Stimulated activated naive CD8-positive, alpha-beta T cell treated with anti-CD3 and anti-CD28 coated beads, Interleukin-15, Interleukin-2, amounts not matched to agents 100 ng/mL and 50 ng/mL, for 24 hours (primary cell): Measurements from ENCODE around the gene MAGI2.

Experiments
- H3K27ac Mint-ChIP-seq: one replicate; pipeline ENCODE4 v1.8.0; 2021; ENCODE audit warnings: mild to moderate bottlenecking, mixed read lengths
- H3K27me3 Mint-ChIP-seq: one replicate; pipeline ENCODE4 v1.8.0; 2021; ENCODE audit warnings: mixed read lengths
- H3K36me3 Mint-ChIP-seq: one replicate; pipeline ENCODE4 v1.8.0; 2021; ENCODE audit warnings: low read depth, mixed read lengths
- H3K4me1 Mint-ChIP-seq: one replicate; pipeline ENCODE4 v1.8.0; 2021; ENCODE audit warnings: low read depth, mixed read lengths
- H3K4me3 Mint-ChIP-seq: one replicate; pipeline ENCODE4 v1.8.0; 2021; ENCODE audit warnings: mild to moderate bottlenecking, mixed read lengths
- H3K9me3 Mint-ChIP-seq: one replicate; pipeline ENCODE4 v1.8.0; 2021; ENCODE audit warnings: mixed read lengths

Gene MAGI2

DNA sequence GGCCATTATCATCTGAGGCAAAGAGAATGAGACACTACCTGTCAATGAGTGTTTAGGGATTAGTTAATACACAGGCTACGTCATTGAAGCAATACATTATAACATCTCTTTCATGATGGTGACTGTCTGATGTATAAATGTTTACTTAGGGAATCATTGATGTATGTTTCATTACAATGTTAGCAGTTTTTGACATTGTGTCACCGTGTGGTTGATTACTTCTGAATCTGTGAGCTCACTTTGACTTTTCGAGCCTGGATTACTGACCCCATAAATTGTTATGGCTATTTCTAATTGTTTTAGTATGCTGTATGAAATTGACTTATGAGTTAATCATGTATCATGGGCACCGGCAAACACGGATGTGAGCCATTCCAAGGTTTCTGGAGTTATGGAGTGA, 494.0 kb downstream of the MAGI2 start:
- Mint-ChIP-seq H3K27me3 (no peaks in the 10 kb centered on the region), H3K27ac (no peak overlapping the region), H3K36me3 (no peaks in the 10 kb centered on the region)

DNA sequence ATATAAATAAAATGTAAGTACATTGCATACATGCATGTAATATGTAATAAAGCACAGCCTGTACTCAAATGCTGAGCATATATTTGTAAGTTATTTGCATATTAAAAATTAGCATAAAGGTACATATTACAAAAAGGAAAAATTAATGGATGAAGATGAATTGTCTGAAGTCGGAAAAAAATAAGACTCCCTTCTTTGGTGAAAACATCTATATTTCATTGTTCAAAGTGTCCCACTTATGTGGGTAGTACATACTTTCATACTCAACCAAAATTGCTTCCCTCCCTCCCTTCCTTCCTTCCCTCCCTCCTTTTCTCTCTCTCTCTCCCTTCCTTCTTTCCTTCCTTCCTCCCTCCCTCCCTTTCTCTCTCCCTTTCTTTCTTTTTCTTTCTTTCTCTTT, 498.1 kb downstream of the MAGI2 start:
- Mint-ChIP-seq H3K9me3 (peaks cover 7% of the 10 kb centered on the region), H3K36me3 (no peaks in the 10 kb centered on the region), H3K4me1 (no peaks in the 10 kb centered on the region), H3K27ac (no peak overlapping the region), H3K4me3 (no peak overlapping the region), H3K27me3 (no peaks in the 10 kb centered on the region)

More for the DNA sequence above, 494.0 kb downstream of the MAGI2 start:
- Mint-ChIP-seq H3K4me1 (no peaks in the 10 kb centered on the region), H3K9me3 (no peaks in the 10 kb centered on the region), H3K4me3 (no peak overlapping the region)

DNA sequence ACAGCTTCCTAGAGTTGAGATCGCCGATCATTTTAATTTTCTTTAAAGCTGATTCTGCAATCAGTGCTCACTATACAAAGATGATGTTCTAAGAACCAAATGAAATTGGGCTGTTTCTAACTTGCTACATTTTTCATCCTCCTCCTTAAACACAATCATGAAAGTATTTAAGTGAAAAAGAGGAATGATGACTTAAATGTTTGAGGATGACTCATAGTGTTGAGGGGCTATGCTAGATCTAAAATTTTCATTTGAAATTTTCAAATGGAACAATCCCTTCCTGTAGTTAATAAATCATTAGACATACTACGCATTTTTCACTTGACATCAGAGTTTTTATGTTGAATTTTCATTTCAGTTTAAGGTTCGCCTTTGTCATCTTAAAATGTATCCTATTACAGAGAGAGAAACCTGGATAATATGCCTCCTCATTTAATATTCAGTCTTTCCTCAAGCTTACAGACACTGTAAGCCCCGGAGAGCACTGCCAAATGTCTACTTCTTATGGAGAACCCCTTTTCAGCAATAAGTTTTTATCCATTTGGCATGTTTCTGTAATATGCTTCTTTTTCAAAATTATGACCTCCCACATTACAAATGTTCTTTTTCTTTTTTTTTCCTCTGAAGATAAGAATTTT, 499.6 kb downstream of the MAGI2 start:
- Mint-ChIP-seq H3K36me3 (no peaks in the 10 kb centered on the region), H3K4me3 (no peak overlapping the region), H3K27me3 (no peaks in the 10 kb centered on the region), H3K27ac (no peak overlapping the region), H3K4me1 (no peaks in the 10 kb centered on the region), H3K9me3 (peaks cover 7% of the 10 kb centered on the region)

DNA sequence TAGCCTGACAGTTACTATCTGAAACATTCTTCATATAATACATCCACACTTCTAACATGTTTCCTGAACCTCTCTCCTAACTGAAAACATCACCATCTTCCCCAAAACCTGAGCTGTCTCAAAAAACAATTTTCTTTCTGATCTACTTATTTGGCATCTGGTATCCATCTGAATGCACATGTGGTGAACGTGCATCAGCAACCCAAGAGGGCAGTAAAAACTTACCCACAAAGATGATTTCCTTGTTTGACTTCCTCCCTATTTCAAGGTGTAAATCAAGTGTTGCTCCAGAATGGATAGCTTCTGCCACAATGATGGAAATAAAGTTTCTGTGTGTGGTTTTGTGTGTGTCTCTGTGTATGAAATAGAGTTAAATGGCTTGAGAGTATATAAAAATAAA, 500.4 kb downstream of the MAGI2 start:
- Mint-ChIP-seq H3K4me1 (no peaks in the 10 kb centered on the region), H3K9me3 (peaks cover 7% of the 10 kb centered on the region), H3K4me3 (no peak overlapping the region), H3K27ac (no peak overlapping the region), H3K36me3 (no peaks in the 10 kb centered on the region), H3K27me3 (no peaks in the 10 kb centered on the region)

DNA sequence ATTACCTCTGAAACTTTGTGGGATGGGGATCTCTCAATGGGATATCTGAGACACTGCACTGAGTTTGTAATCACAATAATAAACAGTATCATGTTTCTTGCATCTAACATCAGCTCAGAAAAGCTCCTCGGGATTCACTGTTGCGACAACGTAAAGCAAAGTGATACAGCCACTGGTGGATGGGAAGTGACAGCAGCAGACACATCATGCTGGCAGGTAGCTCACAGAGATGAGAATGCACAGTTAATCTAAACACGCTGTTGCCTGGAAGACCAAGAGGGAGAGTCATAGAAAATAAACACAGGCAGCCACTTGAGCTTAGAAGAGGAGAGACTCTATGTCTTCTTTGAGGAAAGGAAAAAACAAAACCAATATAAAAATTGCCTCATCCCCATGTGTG, 513.8 kb downstream of the MAGI2 start:
- no peaks in the 10 kb centered on the region for H3K27me3 Mint-ChIP-seq
- H3K27ac Mint-ChIP-seq: no peak overlapping the region
- H3K4me3 Mint-ChIP-seq: no peak overlapping the region
- no peaks in the 10 kb centered on the region for H3K4me1 Mint-ChIP-seq
- H3K9me3 Mint-ChIP-seq: peaks cover 5% of the 10 kb centered on the region
- H3K36me3 Mint-ChIP-seq: no peaks in the 10 kb centered on the region

DNA sequence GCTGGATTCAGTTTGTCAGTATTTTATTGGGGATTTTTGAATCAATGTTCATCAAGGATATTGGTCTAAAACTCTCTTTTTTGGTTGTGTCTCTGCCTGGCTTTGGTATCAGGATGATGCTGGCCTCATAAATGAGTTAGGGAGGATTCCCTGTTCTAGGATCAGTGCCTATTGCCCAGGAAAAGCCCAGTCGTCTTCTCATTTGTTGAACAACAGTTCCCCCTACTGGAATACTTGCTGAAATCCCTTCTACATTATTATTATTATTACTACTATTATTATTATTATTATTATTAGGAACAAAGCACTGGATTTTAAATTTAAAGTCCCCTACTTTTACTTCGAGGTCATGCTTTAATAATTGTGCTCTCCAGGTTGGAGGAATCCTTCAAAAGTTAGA, 528.9 kb downstream of the MAGI2 start:
- no peaks in the 10 kb centered on the region for H3K27me3 Mint-ChIP-seq
- no peaks in the 10 kb centered on the region for H3K4me1 Mint-ChIP-seq
- peaks cover 3% of the 10 kb centered on the region for H3K9me3 Mint-ChIP-seq
- H3K27ac Mint-ChIP-seq: no peak overlapping the region
- H3K36me3 Mint-ChIP-seq: no peaks in the 10 kb centered on the region
- H3K4me3 Mint-ChIP-seq: no peak overlapping the region

DNA sequence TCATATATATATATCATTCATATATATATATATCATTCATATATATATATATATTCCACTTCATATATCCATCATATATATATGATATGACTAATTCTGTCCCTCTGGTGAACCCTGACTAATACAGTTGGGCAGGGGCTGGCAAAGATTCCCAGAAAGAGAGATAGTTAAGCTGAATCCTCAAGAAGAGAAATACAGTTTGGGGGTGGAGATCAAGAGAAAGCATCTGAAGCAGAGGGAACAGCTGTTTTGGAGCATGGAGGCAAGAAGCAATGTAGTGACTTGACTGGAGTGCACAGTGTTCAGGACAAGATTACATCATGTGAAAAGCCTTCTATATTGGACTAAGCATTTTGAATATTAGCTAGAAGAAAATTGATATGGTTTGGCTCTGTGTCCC, 540.7 kb downstream of the MAGI2 start:
- Mint-ChIP-seq H3K27ac (no peak overlapping the region), H3K9me3 (no peaks in the 10 kb centered on the region), H3K27me3 (no peaks in the 10 kb centered on the region), H3K4me1 (no peaks in the 10 kb centered on the region), H3K4me3 (no peak overlapping the region), H3K36me3 (no peaks in the 10 kb centered on the region)

DNA sequence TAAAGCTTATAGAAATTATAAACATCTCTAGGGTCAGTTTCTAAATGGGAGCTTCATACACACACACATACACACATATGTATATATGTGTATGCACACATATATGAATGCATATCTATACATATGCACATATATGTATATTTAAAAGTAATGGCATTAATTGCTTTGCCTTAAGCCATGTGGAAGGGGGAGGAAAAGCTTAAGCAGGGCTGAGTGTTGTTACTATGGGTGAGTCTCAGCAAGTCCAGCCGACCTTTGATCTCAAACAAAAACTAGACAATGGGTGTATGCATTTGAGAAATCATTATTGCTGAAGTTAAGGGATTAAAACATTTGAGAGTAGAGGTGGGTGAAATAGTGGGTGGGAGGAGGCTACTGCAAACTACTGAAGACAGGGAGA, 546.7 kb downstream of the MAGI2 start:
- Mint-ChIP-seq H3K27me3 (no peaks in the 10 kb centered on the region), H3K27ac (no peak overlapping the region), H3K4me3 (no peak overlapping the region), H3K9me3 (no peaks in the 10 kb centered on the region), H3K4me1 (no peaks in the 10 kb centered on the region), H3K36me3 (no peaks in the 10 kb centered on the region)

DNA sequence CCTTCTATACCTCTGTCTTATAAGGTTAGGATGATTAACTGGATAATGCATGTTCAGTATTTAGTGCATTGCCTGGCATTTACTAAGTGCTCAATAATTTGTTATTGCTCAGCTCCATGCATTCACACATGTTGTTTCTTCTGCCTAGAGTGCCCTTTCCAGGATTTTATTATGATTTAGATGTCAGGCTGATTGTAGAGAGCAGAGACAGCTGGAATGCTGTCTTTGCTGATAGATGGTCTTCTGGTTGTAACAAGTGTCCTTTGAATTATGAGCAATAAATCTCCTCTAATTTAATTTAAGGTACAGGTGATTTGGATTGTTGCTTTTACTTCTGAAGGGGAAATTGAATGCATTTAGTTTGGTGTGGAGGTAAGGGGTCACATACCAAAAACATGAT, 548.0 kb downstream of the MAGI2 start:
- no peak overlapping the region for H3K4me3 Mint-ChIP-seq
- H3K9me3 Mint-ChIP-seq: no peaks in the 10 kb centered on the region
- no peaks in the 10 kb centered on the region for H3K4me1 Mint-ChIP-seq
- no peaks in the 10 kb centered on the region for H3K27me3 Mint-ChIP-seq
- H3K36me3 Mint-ChIP-seq: no peaks in the 10 kb centered on the region
- H3K27ac Mint-ChIP-seq: no peak overlapping the region

DNA sequence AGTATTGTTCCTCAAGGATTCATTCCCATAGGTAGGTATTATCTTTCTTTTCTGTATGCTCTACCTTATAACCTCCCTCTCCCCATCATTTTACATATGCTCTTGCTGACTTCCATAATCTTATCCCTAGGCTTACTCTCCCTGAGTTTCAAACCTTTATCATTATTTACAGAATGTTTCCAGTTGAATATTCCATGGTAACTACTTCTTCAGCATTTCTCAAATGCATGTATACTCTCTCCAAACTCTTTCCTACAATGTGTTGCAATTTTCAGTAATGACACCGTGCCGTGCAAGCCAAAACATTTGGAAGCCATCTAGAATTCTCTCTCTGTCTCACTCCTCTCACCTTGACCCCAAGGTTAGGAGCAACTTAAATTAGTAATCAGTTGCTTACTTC, 548.5 kb downstream of the MAGI2 start:
- Mint-ChIP-seq H3K27me3 (no peaks in the 10 kb centered on the region), H3K4me1 (no peaks in the 10 kb centered on the region), H3K9me3 (no peaks in the 10 kb centered on the region)

DNA sequence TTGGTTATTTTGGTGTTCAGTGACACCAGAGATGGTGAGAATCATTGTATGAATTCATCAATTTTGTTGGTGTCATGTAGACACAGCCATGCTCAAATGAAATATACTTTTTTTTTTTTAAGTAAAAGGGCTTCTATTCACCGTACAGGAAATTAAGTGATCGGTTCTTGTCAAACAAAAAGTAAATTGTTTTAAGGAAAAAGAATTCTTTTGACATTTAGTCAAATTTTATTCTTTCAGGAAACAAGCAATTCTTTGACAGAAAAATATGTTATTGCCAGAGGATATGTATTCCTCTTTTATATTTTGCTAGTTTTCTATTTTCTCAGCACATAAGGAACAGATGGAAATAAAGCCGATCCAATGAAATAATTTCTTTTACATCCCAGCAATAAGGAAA, 551.9 kb downstream of the MAGI2 start:
- no peaks in the 10 kb centered on the region for H3K36me3 Mint-ChIP-seq
- H3K4me1 Mint-ChIP-seq: no peaks in the 10 kb centered on the region
- H3K9me3 Mint-ChIP-seq: no peaks in the 10 kb centered on the region
- H3K27ac Mint-ChIP-seq: no peak overlapping the region
- no peak overlapping the region for H3K4me3 Mint-ChIP-seq
- no peaks in the 10 kb centered on the region for H3K27me3 Mint-ChIP-seq

More for the DNA sequence above, 548.5 kb downstream of the MAGI2 start:
- H3K4me3 Mint-ChIP-seq: no peak overlapping the region
- no peak overlapping the region for H3K27ac Mint-ChIP-seq
- no peaks in the 10 kb centered on the region for H3K36me3 Mint-ChIP-seq

DNA sequence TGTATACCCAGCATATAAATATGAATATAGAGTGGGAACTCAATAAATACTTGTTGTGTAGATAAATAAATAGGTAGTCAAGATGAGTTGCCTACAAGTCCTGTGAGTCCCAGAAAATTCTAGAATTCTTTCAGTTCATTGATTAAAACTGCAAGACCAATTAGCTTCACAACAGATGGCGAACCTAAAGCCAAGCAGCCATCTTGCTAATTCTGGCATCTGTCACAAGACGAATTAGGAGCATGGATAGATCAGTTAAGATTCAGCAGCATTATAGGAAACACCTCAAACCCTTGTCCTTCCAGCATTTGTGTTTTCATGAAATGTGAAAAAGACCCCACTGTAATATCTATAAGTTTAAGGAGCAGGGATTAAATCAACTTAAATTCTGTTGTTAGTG, 552.7 kb downstream of the MAGI2 start:
- H3K27ac Mint-ChIP-seq: no peak overlapping the region
- no peaks in the 10 kb centered on the region for H3K36me3 Mint-ChIP-seq
- H3K4me1 Mint-ChIP-seq: no peaks in the 10 kb centered on the region
- H3K4me3 Mint-ChIP-seq: no peak overlapping the region
- H3K9me3 Mint-ChIP-seq: no peaks in the 10 kb centered on the region
- H3K27me3 Mint-ChIP-seq: no peaks in the 10 kb centered on the region

DNA sequence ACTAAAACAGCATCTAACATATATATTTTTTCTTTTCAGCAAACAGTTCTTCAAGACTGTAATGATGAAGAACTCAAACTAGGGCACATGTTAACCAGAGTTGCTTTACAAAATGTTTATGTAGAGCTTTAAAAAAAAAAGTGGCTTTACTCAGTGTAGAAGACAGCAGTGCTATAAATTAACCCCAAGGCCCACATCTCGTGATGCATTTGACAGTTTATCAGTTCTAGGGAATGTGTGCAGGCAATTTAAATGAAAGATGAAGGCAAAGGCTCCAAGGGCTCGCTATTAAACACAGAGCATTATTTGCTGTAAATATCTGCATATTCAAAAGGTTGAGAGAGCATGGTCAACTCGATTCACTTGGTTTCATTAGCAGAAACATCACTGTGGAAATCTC, 558.1 kb downstream of the MAGI2 start:
- H3K4me3 Mint-ChIP-seq: no peak overlapping the region
- no peak overlapping the region for H3K27ac Mint-ChIP-seq
- no peaks in the 10 kb centered on the region for H3K9me3 Mint-ChIP-seq
- no peaks in the 10 kb centered on the region for H3K36me3 Mint-ChIP-seq
- H3K4me1 Mint-ChIP-seq: no peaks in the 10 kb centered on the region
- H3K27me3 Mint-ChIP-seq: no peaks in the 10 kb centered on the region

DNA sequence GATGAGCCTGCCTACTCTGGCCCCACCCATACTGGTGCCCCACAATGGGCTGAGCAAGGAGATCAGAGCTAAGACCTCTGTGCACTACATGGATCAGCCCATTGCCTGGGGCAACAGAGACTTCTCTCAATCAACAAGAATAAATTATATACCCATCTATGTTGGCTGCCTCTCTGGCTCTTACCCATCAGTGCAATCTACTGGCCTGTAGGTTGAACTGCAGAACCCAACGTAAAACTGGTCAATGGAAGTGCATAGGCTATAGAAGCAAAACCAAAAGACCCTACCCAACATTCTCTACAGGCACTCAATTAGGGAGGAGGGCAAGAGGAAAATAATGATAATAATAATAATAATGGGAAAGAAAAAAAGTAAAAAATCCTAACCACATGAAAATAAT, 574.3 kb downstream of the MAGI2 start:
- Mint-ChIP-seq H3K27me3 (no peaks in the 10 kb centered on the region), H3K36me3 (no peaks in the 10 kb centered on the region), H3K27ac (no peak overlapping the region), H3K4me1 (no peaks in the 10 kb centered on the region), H3K9me3 (peaks cover 30% of the 10 kb centered on the region), H3K4me3 (no peak overlapping the region)

DNA sequence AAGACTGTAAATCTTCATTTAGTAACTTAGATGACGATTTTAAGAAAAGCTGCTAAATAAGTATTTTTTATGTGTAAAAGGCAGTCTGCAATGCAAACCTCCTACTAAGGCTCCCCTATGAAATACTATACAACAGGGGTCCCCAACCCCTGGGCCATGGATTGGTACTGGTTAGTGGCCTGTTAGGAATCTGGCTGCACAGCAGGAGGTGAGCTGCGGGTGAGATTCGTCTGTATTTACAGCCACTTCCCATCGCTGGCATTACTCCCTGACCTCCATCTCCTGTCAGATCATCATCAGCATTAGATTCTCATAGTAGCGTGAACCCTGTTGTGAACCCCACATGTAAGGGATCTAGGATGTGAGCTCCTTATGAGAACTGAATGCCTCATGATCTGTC, 580.4 kb downstream of the MAGI2 start:
- no peaks in the 10 kb centered on the region for H3K27me3 Mint-ChIP-seq
- H3K4me1 Mint-ChIP-seq: no peaks in the 10 kb centered on the region
- H3K4me3 Mint-ChIP-seq: no peak overlapping the region
- no peaks in the 10 kb centered on the region for H3K36me3 Mint-ChIP-seq
- peaks cover 23% of the 10 kb centered on the region for H3K9me3 Mint-ChIP-seq
- no peak overlapping the region for H3K27ac Mint-ChIP-seq

DNA sequence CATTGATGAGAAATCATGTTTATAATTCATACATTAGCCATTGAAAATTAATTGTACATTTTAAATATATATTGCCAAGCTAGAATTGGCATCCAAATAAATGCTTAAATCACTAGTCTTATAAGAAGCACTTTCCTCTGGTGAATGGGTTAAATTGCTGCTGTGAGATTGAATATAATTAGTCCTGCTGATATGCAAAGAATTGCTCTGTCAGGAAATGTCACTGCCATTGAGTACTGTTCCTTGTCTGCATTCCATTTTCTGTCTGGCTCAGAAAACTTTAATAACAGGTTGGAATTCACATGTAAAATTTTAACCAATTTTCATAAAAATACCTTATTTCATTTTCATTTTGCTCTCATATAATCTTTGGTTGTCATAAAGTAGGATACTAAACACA, 589.1 kb downstream of the MAGI2 start:
- no peaks in the 10 kb centered on the region for H3K36me3 Mint-ChIP-seq
- peaks cover 17% of the 10 kb centered on the region for H3K9me3 Mint-ChIP-seq
- no peaks in the 10 kb centered on the region for H3K27me3 Mint-ChIP-seq
- H3K27ac Mint-ChIP-seq: no peak overlapping the region
- no peak overlapping the region for H3K4me3 Mint-ChIP-seq
- no peaks in the 10 kb centered on the region for H3K4me1 Mint-ChIP-seq
